ENCODE results near the gene RNF213.

The RNF213 gene

GRCh38 chr17:80274331-80274730 lies 13.7 kb downstream of the RNF213 start:
- POLR2A ChIA-PET: no interaction called here
- H3K4me1 ChIP-seq (ENCODE audit: control insufficient read depth, insufficient read depth, low read length): no peaks in the 10 kb centered on the region
- H3K36me3 ChIP-seq (ENCODE audit: control insufficient read depth in 2 of 2, insufficient read depth in 1 of 2, low read length in 2 of 2): peaks cover 9 to 33% of the 10 kb centered on the region in 2 experiments; a peak in 2 of 3 replicates
- 0 out of 2 replicates have a peak overlapping the region, but pooled peaks have one; percentile 16 for H3K27ac ChIP-seq (ENCODE audit: extremely low read depth, low read depth, low read length)
- no peak overlapping the region for H3K4me3 ChIP-seq (ENCODE audit: low read depth, low read length)
- CTCF ChIA-PET: no interaction called here
- no peak for TF ChIP-seq SP3 (tag by site-specific recombination; IDR thresholded peaks at IDR 0.05)
- TF ChIP-seq ZNF768 (tag by site-specific recombination; IDR thresholded peaks at IDR 0.05): no peak
- no peak for TF ChIP-seq ZNF416 (tag by site-specific recombination; IDR thresholded peaks at IDR 0.05)
- TF ChIP-seq, protein P1, sequence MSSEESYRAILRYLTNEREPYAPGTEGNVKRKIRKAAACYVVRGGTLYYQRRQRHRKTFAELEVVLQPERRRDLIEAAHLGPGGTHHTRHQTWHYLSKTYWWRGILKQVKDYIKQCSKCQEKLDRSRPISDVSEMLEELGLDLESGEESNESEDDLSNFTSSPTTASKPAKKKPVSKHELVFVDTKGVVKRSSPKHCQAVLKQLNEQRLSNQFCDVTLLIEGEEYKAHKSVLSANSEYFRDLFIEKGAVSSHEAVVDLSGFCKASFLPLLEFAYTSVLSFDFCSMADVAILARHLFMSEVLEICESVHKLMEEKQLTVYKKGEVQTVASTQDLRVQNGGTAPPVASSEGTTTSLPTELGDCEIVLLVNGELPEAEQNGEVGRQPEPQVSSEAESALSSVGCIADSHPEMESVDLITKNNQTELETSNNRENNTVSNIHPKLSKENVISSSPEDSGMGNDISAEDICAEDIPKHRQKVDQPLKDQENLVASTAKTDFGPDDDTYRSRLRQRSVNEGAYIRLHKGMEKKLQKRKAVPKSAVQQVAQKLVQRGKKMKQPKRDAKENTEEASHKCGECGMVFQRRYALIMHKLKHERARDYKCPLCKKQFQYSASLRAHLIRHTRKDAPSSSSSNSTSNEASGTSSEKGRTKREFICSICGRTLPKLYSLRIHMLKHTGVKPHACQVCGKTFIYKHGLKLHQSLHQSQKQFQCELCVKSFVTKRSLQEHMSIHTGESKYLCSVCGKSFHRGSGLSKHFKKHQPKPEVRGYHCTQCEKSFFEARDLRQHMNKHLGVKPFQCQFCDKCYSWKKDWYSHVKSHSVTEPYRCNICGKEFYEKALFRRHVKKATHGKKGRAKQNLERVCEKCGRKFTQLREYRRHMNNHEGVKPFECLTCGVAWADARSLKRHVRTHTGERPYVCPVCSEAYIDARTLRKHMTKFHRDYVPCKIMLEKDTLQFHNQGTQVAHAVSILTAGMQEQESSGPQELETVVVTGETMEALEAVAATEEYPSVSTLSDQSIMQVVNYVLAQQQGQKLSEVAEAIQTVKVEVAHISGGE (tag by site-specific recombination; conservative IDR thresholded peaks at IDR 0.05; ENCODE audit: low read depth): no peak
- no peak for TF ChIP-seq ZNF398 (tag by site-specific recombination; IDR thresholded peaks at IDR 0.05)
- TF ChIP-seq ZNF202 (tag by site-specific recombination; IDR thresholded peaks at IDR 0.05; ENCODE audit: borderline replicate concordance): no peak
- no peak for TF ChIP-seq ZBTB17 (tag by site-specific recombination; IDR thresholded peaks at IDR 0.05)
- TF ChIP-seq, protein P2, sequence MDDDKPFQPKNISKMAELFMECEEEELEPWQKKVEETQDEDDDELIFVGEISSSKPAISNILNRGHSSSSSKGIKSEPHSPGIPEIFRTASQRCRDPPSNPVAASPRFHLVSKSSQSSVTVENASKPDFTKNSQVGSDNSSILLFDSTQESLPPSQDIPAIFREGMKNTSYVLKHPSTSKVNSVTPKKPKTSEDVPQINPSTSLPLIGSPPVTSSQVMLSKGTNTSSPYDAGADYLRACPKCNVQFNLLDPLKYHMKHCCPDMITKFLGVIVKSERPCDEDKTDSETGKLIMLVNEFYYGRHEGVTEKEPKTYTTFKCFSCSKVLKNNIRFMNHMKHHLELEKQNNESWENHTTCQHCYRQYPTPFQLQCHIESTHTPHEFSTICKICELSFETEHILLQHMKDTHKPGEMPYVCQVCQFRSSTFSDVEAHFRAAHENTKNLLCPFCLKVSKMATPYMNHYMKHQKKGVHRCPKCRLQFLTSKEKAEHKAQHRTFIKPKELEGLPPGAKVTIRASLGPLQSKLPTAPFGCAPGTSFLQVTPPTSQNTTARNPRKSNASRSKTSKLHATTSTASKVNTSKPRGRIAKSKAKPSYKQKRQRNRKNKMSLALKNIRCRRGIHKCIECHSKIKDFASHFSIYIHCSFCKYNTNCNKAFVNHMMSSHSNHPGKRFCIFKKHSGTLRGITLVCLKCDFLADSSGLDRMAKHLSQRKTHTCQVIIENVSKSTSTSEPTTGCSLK (tag by site-specific recombination; IDR thresholded peaks at IDR 0.05): no peak
- no peak for TF ChIP-seq BCL11B (tag by site-specific recombination; IDR thresholded peaks at IDR 0.05; ENCODE audit: low read depth)
- no peak for TF ChIP-seq ZNF2 (tag by site-specific recombination; IDR thresholded peaks at IDR 0.05)
- TF ChIP-seq KLF16 (tag by site-specific recombination; IDR thresholded peaks at IDR 0.05): no peak
- TF ChIP-seq ZNF830 (tag by site-specific recombination; IDR thresholded peaks at IDR 0.05; ENCODE audit: low read depth): no peak
- TF ChIP-seq ZNF704 (tag by site-specific recombination; IDR thresholded peaks at IDR 0.05): no peak
- no peak for TF ChIP-seq HOXC10 (CRISPR knock-in tag; IDR thresholded peaks at IDR 0.05)
- no peak for TF ChIP-seq ZNF449 (tag by site-specific recombination; IDR thresholded peaks at IDR 0.05)
- TF ChIP-seq KLF8 (tag by site-specific recombination; IDR thresholded peaks at IDR 0.05): no peak
- H3K9me3 ChIP-seq (ENCODE audit: control insufficient read depth, insufficient read depth, low read depth, low read length): no peaks in the 10 kb centered on the region

Data from HEK293 (cell line).